Stimulated activated CD4-positive, alpha-beta T cell treated with anti-CD3 and anti-CD28 coated beads, Interleukin-2, amount 100 ng/mL, for 4 hours (primary cell): Measurements from ENCODE around the gene GNAT1.
"Not testable (repeated sequence)": the region's sequence is repeated elsewhere in the genome, so short reads cannot be mapped to it uniquely, and the experiment has no call there.

ENCODE experiments used
- DNase-seq: peaks from one replicate; pipeline ENCODE4 v3.0.0-alpha.2; 2020; ENCODE audit warnings: low read depth

GNAT1 gene

DNA sequence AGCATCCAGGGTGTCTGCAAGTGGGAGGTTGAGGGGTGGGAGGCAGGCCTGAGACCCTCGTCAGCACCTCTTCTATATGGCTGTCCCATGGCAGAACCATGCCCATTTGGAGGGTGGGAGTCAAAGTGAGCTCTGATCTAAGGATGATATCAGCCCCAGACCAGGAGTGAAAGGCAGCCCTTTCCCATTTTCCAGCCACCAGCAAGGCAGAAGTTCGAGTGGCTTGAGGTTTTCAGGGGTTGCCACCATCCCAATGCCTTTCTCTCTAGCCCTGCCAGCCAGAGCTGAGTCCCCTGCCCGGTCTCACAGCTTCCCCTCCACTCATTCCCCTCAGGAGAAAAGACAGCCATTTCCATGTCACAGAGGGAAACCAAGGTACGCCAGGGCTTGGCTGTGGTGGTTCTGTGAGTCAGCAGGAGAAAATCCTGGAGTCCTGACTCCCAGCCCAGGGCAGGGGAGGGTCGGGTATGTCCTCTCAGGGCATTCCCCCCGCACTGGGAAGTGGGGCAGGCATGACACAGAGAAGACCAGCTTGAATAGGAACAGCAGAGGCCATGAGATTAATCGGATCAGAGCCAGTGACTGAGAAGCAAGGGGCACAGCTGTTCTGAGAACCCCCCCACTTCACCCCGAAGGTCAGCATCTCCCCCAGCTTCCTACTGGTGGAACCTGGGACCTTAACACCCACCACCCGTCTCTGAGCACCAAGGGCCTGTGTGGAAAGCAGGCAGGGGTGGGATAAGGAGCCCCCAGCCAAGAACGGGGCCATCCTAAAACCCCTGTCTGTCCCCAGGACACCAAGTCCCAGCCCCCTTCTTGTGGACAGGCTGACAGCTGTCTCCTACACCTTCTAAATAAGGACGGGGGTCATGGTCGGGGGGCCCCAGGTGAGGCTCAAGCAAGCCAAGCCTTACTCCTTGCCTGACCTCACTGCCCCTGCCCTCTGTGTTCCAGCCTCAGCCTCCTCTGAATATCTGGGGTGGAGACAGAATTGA, 12.7 kb downstream of the GNAT1 start:
- no peak for DNase-seq

DNA sequence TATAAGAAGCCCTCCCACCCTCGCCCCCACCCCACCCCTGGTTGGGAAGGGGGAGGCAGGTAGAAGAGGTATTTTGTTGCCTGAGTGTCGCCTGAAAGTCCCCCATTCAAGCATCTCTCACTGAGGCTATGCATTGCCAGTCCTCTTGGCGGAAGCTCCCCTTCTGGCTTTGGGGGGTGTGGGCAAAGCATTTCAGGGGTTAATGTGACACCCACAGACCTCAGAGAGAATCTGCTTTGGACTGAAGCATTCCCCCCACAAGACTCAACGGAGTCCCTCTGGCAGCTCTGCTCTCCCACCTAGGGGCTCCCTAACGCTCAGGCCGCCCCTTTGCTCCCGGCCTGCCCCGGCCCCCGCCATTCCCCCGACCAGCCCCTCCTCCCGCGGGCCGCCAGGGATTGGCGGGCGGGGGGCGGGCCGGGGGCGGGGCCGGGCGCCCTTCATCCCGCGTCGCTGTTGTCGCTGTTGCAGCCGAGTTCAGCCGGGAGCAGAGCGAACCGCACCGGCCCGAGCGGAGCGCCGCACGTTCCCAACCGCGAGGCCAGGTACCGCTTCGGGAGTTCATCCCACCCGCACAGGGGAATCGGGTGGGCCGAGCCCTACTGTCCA, 13.5 kb downstream of the GNAT1 start, which contains the start of gene SLC38A3:
Gene SLC38A3, plus strand, starts transcription at position 468 of the 609 bp plus-strand sequence. CDS start 8,929 bp downstream, outside the sequence.
- no peak for DNase-seq

DNA sequence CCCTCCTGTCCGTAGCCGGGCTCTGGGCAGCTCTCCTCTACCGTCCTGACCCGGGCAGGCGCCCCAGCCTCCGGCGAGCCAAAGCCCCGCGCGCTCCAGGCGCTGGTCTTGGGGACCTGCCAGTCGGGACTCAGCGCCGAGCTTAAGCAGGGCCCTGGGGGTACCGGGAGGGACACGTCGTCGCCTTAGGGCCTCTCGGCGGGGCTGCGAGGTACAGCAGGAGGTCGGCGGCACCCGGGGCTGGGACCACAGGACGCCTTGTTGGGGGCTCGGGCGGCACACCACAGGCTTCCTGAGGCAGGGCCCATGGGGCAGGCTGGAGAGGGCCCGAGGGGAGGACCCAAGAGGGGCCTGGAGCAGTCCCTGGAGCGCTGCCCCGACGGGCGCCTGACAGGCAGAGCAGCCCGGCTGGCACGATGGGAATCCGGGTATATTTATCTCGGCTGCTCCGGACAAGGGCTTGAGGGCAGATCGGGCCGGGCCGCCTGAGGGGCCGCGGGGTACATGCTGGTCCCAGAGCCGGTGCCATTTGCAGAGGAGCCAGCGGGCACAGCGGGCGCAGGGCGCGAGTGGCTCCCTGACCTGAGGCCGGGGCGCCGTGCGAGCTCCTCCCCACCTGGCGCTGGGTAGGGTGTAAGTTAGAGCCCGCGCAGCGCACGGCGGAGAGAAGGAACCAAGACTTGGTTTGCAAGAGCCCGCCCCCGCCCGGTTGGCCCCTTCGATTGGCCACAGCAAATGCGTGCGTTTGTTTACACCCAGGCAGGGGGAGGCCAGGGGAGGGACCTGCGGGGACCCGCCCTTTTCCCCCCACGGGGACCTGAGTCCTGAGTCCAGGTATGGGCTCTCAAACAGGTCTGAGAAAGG, 14.2 kb downstream of the GNAT1 start:
- DNase-seq, result no peak

DNA sequence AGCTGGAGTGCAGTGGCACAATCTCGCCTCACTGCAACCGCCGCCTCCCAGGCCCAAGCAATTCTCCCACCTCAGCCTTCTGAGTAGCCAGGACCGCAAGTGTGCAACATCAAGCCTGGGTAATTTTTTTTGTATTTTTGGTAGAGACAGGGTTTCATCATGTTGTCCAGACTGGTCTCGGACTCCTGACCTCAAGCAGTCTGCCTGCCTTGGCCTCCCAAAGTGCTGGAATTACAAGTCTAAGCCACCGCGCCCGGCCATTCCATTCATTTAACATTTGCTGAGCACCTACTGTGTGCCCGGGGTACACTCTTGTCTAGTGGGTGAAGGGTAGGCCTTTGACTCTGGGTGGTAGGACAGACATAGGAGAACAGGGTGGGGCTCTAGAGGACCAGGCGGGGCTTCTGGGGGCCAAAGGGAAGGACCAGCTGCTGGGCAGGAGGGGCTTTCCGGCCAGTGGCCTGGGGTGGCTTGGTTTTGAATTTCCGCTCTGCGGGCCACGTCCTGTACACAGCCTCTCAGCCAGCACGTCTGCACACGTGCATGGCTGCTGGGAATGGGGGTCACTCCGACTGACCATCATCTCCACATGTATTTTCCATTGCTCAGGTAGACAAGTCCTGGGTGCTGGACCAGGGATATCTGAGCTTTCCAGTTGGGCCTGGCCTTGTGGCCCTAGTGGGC, 16.1 kb downstream of the GNAT1 start:
- no peak for DNase-seq

DNA sequence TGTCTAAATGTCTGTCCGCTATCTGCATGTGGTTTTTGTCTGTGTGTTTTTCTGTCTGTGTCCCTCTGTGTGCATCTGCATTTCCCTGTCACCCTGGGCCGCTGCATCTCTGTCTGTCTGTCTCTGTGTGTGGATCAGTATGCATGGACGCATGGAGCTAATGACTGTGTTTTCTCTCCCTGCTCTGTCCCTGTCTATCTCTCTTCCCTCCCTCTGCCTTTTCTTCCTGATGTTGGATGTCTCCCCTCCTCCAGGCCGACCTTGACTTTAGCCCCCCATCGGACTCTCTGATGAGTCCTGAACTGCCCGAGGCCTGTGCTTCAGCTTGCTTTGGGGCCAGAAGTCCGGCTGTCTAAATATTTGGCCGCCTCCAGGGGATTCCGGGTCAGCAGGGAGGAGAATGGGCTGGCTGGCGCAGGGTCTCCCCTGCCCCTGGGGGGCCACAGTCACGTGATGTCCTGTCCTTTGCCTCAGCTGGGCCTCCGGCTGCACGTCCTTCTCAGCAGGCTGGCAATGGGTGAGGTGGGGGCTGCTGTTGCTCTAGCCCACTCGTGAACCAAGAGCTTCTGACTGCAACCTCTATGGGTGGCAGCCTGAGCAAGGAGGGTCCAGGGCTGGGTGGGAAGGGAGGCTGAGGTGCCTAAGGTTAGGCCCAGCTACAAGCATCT, 17.4 kb downstream of the GNAT1 start:
- no peak for DNase-seq

DNA sequence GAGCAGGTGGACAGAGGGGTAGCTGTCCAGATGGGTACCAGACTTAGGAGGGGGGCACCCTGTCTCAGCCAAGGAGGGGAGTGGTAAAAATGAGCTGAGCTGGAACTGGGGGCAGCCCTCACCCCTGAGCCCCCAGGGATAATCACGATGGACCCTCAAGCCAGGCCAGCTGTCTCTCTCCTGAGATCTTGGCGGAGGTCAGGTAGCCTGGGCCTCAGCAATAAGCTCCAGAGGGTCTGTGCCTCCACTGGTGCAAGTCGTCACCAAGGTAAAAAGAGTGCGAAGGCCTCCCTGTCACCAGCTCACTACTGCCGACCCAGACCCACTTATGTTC, 18.7 kb downstream of the GNAT1 start:
- no peak for DNase-seq

DNA sequence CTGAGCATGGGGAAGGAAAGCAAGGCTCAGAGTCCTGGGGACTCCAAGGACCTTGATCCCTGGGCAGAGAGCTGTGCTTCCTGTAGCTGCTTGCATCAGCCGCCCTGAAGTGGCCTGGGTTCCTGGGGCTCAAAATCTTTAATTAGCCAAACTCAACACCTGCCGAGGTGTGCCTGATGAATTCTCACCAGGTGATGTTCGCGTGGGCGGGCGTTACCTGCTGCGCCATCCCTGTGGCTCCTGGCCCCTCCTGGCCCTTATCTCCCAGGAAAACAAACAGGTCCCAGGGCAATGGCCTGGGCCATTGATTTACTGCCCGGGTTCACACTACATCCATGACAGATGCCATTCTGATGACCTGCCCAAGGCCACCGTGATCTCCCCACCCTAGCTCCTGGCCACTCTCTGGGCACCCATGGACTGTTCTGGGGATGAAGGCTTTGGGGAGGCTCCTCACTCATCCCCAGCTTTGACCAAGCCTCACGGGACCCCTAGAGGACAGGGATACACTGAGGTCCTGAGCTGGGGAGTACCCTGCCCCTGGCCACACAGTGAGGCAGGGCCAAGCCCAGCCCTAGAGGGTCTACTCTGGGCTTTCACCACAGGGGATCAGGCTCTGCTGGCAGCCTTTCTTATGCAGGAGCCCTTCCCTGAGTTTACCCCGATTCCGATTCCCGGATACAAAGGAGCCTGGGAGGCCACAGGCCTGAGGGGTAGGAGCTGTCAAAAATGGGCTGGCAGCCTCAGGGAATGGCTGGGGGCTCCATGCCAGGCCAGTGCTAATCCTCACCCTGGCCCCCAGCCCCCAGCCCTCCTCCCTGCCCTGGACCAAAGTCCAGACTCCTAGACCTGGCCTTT, 19.3 kb downstream of the GNAT1 start:
- no peak for DNase-seq

- DNase-seq, result not testable (repeated sequence)
Measured at GRCh38 chr3:50211368-50211717, 19.9 kb downstream of the GNAT1 start.

GRCh38 chr3:50211930-50212329, 20.5 kb downstream of the GNAT1 start:
- DNase-seq, result no peak

DNA sequence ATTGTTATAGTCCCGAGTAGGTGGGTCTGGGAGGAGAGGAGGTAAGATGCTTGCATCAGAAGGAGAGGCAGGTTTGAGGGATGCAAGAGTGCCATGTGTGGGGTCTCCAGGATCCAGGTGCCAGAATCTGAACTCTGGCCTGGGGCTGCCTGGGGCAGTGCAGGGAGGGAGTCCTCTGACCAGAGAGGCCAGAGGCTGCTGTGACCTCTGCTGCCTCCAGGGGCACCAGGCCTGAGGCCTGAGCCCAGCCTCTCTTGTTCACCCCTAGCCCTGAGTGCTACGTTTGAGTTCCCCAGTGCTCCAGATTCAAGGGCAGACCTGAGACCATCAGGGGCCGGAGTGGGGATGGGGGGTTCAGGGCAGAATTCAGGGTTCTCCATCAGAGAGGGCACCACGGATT, 21.1 kb downstream of the GNAT1 start:
- no peak for DNase-seq

- DNase-seq, result no peak
Measured at GRCh38 chr3:50212971-50213370, 21.6 kb downstream of the GNAT1 start.

- no peak for DNase-seq
Measured at GRCh38 chr3:50213373-50213772, 22.0 kb downstream of the GNAT1 start.

GRCh38 chr3:50214824-50215223, 23.4 kb downstream of the GNAT1 start:
- no peak for DNase-seq

DNA sequence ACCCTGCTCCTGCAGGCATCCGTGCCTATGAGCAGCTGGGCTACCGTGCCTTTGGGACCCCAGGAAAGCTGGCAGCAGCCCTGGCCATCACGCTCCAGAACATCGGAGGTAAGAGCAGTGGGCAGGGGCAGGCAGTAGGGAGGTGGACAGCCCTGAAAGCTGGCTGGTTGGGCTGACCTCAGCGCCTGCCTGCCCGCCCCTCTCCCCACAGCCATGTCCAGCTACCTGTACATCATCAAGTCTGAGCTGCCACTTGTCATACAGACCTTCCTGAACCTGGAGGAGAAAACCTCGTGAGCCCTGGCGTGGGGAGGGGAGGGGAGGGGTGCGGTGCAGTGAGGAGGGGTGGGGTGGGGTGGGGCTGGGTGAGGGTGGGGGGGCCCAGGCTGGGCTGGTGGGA, 24.1 kb downstream of the GNAT1 start:
- DNase-seq, result no peak

GRCh38 chr3:50217681-50218080, 26.3 kb downstream of the GNAT1 start:
- no peak for DNase-seq

DNA sequence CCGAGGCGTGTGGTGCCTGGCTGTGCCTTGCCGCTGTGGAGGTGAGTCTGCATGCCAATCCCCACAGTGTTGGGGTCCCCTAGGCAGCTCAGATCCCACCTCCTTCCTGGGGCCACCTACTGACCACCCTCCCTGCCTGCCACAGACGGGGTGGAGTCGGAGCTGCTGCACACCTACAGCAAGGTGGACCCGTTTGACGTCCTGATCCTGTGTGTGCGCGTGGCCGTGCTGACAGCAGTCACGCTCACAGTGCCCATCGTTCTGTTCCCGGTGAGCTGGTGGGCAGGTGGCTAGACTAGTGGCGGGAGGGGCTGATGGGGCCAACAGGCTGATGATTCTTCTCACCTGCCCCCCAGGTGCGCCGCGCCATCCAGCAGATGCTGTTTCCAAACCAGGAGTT, 27.0 kb downstream of the GNAT1 start:
- no peak for DNase-seq

DNA sequence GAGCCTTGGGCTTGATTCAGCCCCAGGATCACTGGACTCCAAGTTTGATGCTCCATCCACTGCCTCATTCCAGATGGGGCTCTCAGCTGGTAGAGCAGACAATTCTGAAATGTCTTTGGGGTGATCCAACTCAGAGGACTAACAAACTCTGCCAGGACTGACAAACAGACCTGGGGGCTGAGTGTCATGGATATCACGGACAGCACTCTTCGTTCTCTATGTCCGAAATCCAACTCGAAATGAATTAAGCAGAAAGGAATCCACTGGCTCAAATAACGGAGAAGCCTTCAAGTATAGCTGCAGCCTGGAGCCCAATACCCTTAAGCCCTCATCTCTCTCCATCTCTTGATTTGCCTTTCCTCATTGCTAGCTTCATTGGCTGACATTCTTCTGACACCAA, 27.9 kb downstream of the GNAT1 start:
- no peak for DNase-seq

DNA sequence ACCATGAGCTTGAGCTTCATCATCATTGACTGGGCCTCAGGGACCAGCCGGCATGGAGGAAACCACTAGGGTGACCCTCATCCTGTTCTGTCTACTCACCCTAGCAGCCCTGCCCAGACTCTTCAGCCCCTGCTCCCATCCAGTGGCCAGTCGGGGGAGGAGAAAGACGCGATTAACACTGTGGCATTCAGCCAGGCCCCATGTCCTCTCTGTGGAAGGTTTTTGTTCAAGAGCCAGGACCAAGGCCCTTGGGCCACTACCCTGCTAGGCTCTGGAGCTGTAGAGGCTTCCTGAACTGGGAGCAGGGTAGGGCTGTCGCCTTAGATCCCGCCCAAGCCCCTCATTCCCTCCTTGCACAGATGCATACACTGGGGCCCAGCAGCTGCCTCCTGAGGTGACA, 28.7 kb downstream of the GNAT1 start:
- no peak for DNase-seq

DNA sequence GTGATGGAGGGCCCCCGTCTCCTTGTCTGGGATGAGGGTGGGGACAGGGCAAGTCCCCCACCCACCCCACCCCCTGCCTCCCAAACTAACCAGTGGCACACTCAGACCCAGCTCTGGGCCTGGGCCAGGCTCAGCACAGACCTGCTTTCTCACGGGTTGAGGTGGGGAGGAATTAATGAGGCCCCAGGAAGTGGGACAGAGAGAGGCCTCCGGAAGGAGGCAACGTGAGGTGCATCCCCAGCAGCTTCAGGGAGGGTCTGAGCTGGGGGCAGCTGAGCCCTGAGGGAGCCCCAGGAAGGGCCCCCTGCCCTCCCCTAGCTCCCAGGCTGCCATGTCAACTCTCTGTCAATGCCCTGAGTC, 29.6 kb downstream of the GNAT1 start:
- DNase-seq, result no peak

DNA sequence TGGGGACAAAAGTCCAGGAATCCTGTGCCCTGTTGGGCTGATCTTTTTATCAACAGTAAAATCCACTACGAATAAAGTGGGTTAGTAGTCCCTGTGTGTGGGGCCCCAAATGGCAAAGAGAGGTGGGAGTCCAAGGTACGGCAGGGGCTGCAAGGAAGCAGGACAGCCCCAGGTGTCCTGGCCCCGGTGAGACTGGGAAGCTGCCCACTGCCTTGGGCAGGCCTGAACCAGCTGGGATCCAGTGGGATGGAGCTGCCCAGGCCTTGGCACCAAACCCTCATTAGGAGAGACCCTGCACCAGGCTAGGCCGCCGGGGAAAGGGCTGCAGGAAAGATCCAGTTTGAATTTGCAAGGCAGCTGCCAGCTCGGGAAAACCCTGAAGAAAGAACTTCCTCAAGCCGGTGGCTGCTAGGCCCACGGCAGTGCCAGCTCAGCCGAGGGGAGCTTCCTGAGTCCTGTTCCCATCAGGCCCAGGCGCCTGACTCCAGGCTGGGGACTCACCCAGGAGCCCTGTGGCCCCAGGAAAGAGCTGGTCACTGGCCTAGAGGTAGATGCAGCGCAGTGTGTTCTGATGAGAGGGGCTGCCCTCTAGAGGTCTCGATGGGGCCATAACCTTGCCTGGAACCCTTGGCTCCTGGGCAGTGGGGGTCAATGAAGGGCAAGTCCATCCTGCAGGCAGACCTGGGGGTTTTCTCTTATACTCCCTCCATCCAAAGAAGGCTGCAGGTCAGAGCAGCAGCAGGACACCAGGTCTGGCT, 30.2 kb downstream of the GNAT1 start:
- DNase-seq, result no peak
